SK-MEL-5 (cell line): ENCODE results near the gene SIRT4. TPM values are rescaled to one million over a fixed set of nuclear protein-coding genes. Genes with fewer than 3 reads are reported as not detected.
A peak's percentile ranks its signal among the peaks of the same experiment; 100 is the strongest.

Experiments used
- DNase-seq: peaks from one replicate; pipeline ENCODE4 v3.0.0-alpha.2; 2016; ENCODE audit warnings: low read depth, low spot score
- in situ Hi-C: cut with HindIII; loops from 2 replicates; pipeline ENCODE4 v1.10.0; 2016; ENCODE audit warnings: low sequenced_read_pairs, high pct_unique_total_duplicates, low pct_unique_long_range_greater_than_20kb
- small RNA-seq, 2 experiments: library from RNA; depleted of rRNA; stranded (forward); fragments of <200 nt; gene quantifications; one replicate each; pipeline ENCODE3, GENCODE V24; 2014
- total RNA-seq: library from RNA; depleted of rRNA; stranded (reverse); fragments of >200 nt; shearing (Covaris generic); gene quantifications from 2 replicates; pipeline ENCODE4 v1.2.3, GENCODE V29; 2014; rRNA removed

Gene SIRT4
- total RNA-seq, 1 experiment from 2014 or later, result 1.9 TPM

GRCh38 chr12:120352117-120352516 lies 50.0 kb downstream of the SIRT4 start:
- in situ Hi-C loops, result no loop called here
- no peak for DNase-seq

GRCh38 chr12:120353136-120353535 lies 51.0 kb downstream of the SIRT4 start:
- in situ Hi-C loops, result no loop called here
- no peak for DNase-seq

- in situ Hi-C loops, result no loop called here
These were observed 51.6 kb downstream of the SIRT4 start for GRCh38 chr12:120353556-120354317.

GRCh38 chr12:120356567-120357030 lies 54.5 kb downstream of the SIRT4 start:
- peak; percentile 82 for DNase-seq
- in situ Hi-C loops, result no loop called here

More at GRCh38 chr12:120353556-120354317, 51.6 kb downstream of the SIRT4 start:
- DNase-seq, result no peak

GRCh38 chr12:120357104-120357503 lies 55.0 kb downstream of the SIRT4 start:
- in situ Hi-C loops, result no loop called here
- no peak for DNase-seq

- no peak for DNase-seq
- in situ Hi-C loops, result no loop called here
These were observed 56.4 kb downstream of the SIRT4 start for GRCh38 chr12:120358412-120359100.

- DNase-seq, result no peak
- in situ Hi-C loops, result no loop called here
These were observed 57.0 kb downstream of the SIRT4 start for GRCh38 chr12:120359128-120359527.

GRCh38 chr12:120361506-120362208 lies 59.5 kb downstream of the SIRT4 start:
- no peak for DNase-seq
- in situ Hi-C loops, result no loop called here

Small RNA genes within 50 kb of the gene (small RNA-seq; reads per million reads assigned to genes)
- gene RNU4-1, result 528 to 726 reads per million in 2 experiments
- 498 to 1,238 reads per million in 2 experiments for gene RNU4-2
- gene RNU6-1088P, result 0 reads per million in 2 experiments

Other genes starting within 250 kb of the SIRT4 start
- 29.1 and 30.2 TPM in 2 replicates for gene RAB35, start 185.6 kb upstream of the SIRT4 start, total RNA-seq
- gene GCN1, start 107.6 kb upstream of the SIRT4 start, total RNA-seq, result 46.4 and 66.2 TPM in 2 replicates
- 4,623 and 4,698 TPM in 2 replicates for gene RPLP0, start 101.2 kb upstream of the SIRT4 start, total RNA-seq
- 22.0 and 26.1 TPM in 2 replicates for gene PXN, start 36.6 kb upstream of the SIRT4 start, total RNA-seq
- gene RNU4-2, start 10.4 kb upstream of the SIRT4 start, total RNA-seq, result under 0.01 TPM in 2 replicates
- gene RNU4-1, start 9.1 kb upstream of the SIRT4 start, total RNA-seq, result not detected in 2 replicates
- gene PLA2G1B, start 25.5 kb downstream of the SIRT4 start, total RNA-seq, result not detected in 2 replicates
- gene MSI1, start 66.8 kb downstream of the SIRT4 start, total RNA-seq, result 0.85 and 1.3 TPM in 2 replicates
- gene COX6A1, start 135.8 kb downstream of the SIRT4 start, total RNA-seq, result 1,050 and 1,113 TPM in 2 replicates
- 39.3 and 45.1 TPM in 2 replicates for gene TRIAP1, start 144.1 kb downstream of the SIRT4 start, total RNA-seq
- gene GATC, start 144.1 kb downstream of the SIRT4 start, total RNA-seq, result 33.9 and 37.0 TPM in 2 replicates
- 179 and 229 TPM in 2 replicates for gene SRSF9, start 167.4 kb downstream of the SIRT4 start, total RNA-seq
- gene DYNLL1, start 193.8 kb downstream of the SIRT4 start, total RNA-seq, result 447 and 502 TPM in 2 replicates
- gene COQ5, start 226.8 kb downstream of the SIRT4 start, total RNA-seq, result 40.5 and 43.5 TPM in 2 replicates
- 42.2 and 51.8 TPM in 2 replicates for gene RNF10, start 232.0 kb downstream of the SIRT4 start, total RNA-seq